Lower leg skin (tissue), 3 donors: Measurements from ENCODE around the gene OPTC.

ENCODE experiments used
- POLR2A ChIP-seq, 2 donors: fragments of 450-650 bp; IDR thresholded peaks; one replicate each; pipeline ENCODE4 v1.6.1; 2016 to 2017; ENCODE audit warnings: antibody characterized with exemption in 2 of 2, mild to moderate bottlenecking in 1 of 2, moderate library complexity in 1 of 2
- TF ChIP-seq, protein P1 (sequence below), 3 donors: fragments of 450-650 bp; IDR thresholded peaks; one replicate each; pipeline ENCODE4 v1.5.1; 2016; ENCODE audit warnings: antibody characterized with exemption in 3 of 3, mild to moderate bottlenecking in 3 of 3, moderate library complexity in 2 of 3

DNA sequence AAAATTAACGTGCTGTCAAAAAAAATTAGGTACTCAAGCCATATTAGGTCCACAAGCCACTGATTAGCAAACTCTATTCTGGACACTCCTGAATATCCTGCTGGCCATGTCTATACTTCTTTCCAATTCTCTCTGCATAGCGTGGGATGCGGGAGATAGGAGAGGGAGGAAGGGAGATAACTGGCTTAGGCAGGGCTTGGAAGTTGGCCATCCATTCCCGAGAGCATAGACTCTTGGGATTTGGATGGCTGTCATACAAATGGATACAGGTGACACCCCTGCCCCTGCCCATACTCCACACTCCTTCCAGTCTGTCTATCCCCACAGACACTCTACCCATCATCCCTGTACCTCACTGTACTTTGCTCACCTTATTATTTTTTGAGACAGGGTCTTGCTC lies 20.7 kb upstream of the OPTC start:
- no peak for TF ChIP-seq POLR2A (IDR thresholded peaks at IDR 0.05)
- TF ChIP-seq, protein P1, sequence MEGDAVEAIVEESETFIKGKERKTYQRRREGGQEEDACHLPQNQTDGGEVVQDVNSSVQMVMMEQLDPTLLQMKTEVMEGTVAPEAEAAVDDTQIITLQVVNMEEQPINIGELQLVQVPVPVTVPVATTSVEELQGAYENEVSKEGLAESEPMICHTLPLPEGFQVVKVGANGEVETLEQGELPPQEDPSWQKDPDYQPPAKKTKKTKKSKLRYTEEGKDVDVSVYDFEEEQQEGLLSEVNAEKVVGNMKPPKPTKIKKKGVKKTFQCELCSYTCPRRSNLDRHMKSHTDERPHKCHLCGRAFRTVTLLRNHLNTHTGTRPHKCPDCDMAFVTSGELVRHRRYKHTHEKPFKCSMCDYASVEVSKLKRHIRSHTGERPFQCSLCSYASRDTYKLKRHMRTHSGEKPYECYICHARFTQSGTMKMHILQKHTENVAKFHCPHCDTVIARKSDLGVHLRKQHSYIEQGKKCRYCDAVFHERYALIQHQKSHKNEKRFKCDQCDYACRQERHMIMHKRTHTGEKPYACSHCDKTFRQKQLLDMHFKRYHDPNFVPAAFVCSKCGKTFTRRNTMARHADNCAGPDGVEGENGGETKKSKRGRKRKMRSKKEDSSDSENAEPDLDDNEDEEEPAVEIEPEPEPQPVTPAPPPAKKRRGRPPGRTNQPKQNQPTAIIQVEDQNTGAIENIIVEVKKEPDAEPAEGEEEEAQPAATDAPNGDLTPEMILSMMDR (IDR thresholded peaks at IDR 0.05): no peak
